GM23338 (cell line): ENCODE measurements around the gene EPX. TPM values are rescaled to one million over a fixed set of nuclear protein-coding genes. Genes with fewer than 3 reads are reported as not detected.

Experiments
- ATAC-seq: fragments of 200-7000 bp; cut with Tn5 transposase; 3 replicates; pipeline ENCODE4 v1.9.1; 2020
- DNase-seq: peaks from one replicate; pipeline ENCODE4 v3.0.0-alpha.2; 2015; ENCODE audit warnings: low spot score
- H2AFZ ChIP-seq: fragments of 200-600 bp; sonication (generic); 2 replicates; pipeline ENCODE4 v1.8.0; 2016; ENCODE audit warnings: antibody characterized with exemption, mild to moderate bottlenecking, moderate library complexity
- H3F3A ChIP-seq: fragments of 200-600 bp; sonication (generic); replicated peaks from 2 replicates; pipeline ENCODE4 v1.8.0; 2017; ENCODE audit warnings: antibody characterized with exemption, mixed run types, low read depth
- H3K27ac ChIP-seq: fragments of 200-600 bp; sonication (generic); 2 replicates; pipeline ENCODE4 v1.6.1; 2016; ENCODE audit warnings: low read depth
- H3K27me3 ChIP-seq: fragments of 200-600 bp; sonication (generic); 2 replicates; pipeline ENCODE4 v1.8.0; 2016; ENCODE audit warnings: mild to moderate bottlenecking, mixed run types, moderate library complexity; ENCODE audit not compliant: insufficient read depth
- H3K36me3 ChIP-seq: fragments of 200-600 bp; sonication (generic); 2 replicates; pipeline ENCODE4 v1.8.0; 2016; ENCODE audit warnings: mild to moderate bottlenecking; ENCODE audit not compliant: insufficient read depth
- H3K4me1 ChIP-seq: fragments of 200-600 bp; sonication (generic); 2 replicates; pipeline ENCODE4 v1.8.0; 2016; ENCODE audit warnings: mild to moderate bottlenecking, moderate library complexity; ENCODE audit not compliant: insufficient read depth
- H3K4me2 ChIP-seq: fragments of 200-600 bp; sonication (generic); 2 replicates; pipeline ENCODE4 v1.7.1; 2017; ENCODE audit warnings: mixed run types
- H3K4me3 ChIP-seq: fragments of 200-600 bp; sonication (generic); 2 replicates; pipeline ENCODE4 v1.6.1; 2016; ENCODE audit warnings: mixed run types
- H3K79me2 ChIP-seq: fragments of 200-600 bp; sonication (generic); replicated peaks from 2 replicates; pipeline ENCODE4 v1.8.0; 2017; ENCODE audit warnings: mild to moderate bottlenecking; ENCODE audit not compliant: insufficient read depth
- H3K9me2 ChIP-seq: fragments of 200-600 bp; sonication (generic); 2 replicates; pipeline ENCODE4 v1.8.0; 2017; ENCODE audit not compliant: insufficient read depth
- H4K20me1 ChIP-seq: fragments of 200-600 bp; sonication (generic); replicated peaks from 2 replicates; pipeline ENCODE4 v1.8.0; 2017; ENCODE audit warnings: mild to moderate bottlenecking; ENCODE audit not compliant: insufficient read depth
- H3K27ac Mint-ChIP-seq: 2 replicates; pipeline ENCODE4 v1.8.0; 2020; ENCODE audit warnings: inconsistent platforms, mild to moderate bottlenecking, moderate library complexity, mixed read lengths
- H3K27me3 Mint-ChIP-seq: 3 replicates; pipeline ENCODE4 v1.8.0; 2022; ENCODE audit warnings: low read depth, mild to moderate bottlenecking, moderate library complexity, mixed read lengths, inconsistent platforms; ENCODE audit not compliant: insufficient read depth, poor library complexity
- H3K36me3 Mint-ChIP-seq: 3 replicates; pipeline ENCODE4 v1.8.0; 2021; ENCODE audit warnings: low read depth, mild to moderate bottlenecking, inconsistent platforms, moderate library complexity, mixed read lengths
- H3K4me1 Mint-ChIP-seq: 3 replicates; pipeline ENCODE4 v1.8.0; 2020; ENCODE audit warnings: mild to moderate bottlenecking, inconsistent platforms, mixed read lengths
- H3K4me3 Mint-ChIP-seq: 3 replicates; pipeline ENCODE4 v1.8.0; 2021; ENCODE audit warnings: moderate library complexity, mild to moderate bottlenecking, inconsistent platforms, mixed read lengths
- H3K9me3 Mint-ChIP-seq: 3 replicates; pipeline ENCODE4 v1.8.0; 2020; ENCODE audit warnings: moderate library complexity, mild to moderate bottlenecking, inconsistent platforms, mixed read lengths
- CREB1 ChIP-seq: fragments of 250-450 bp; sonication (Bioruptor Pico); IDR thresholded peaks from 2 replicates; pipeline ENCODE4 v1.5.0; 2020; ENCODE audit warnings: low read depth, mild to moderate bottlenecking, moderate library complexity
- CTCF ChIP-seq, 2 experiments: fragments of 200-600 bp in 1 of 2; sonication (generic) in 1 of 2; conservative IDR thresholded peaks; 2 replicates each; pipeline versions ENCODE4 v1.5.1 to v1.6.1; 2016 to 2017; ENCODE audit warnings: antibody characterized with exemption in 2 of 2, low read depth in 2 of 2, mild to moderate bottlenecking in 2 of 2, moderate library complexity in 1 of 2
- EZH2 ChIP-seq: fragments of 200-600 bp; sonication (generic); IDR thresholded peaks from one replicate; pipeline ENCODE4 v1.8.0; 2017; ENCODE audit warnings: antibody characterized with exemption, mild to moderate bottlenecking, low read depth; ENCODE audit not compliant: unreplicated experiment
- EZH2phosphoT487 ChIP-seq: fragments of 200-600 bp; sonication (generic); IDR thresholded peaks from one replicate; pipeline ENCODE4 v1.8.1; 2018; ENCODE audit warnings: antibody characterized with exemption; ENCODE audit not compliant: unreplicated experiment
- JUNB ChIP-seq: IDR thresholded peaks from one replicate; pipeline ENCODE4 v1.6.1; 2016; ENCODE audit warnings: antibody characterized with exemption; ENCODE audit not compliant: unreplicated experiment
- NANOG ChIP-seq: IDR thresholded peaks from 2 replicates; pipeline ENCODE4 v1.6.1; 2016; ENCODE audit warnings: antibody characterized with exemption, borderline replicate concordance
- POLR2AphosphoS5 ChIP-seq: IDR thresholded peaks from 2 replicates; pipeline ENCODE4 v1.6.1; 2016; ENCODE audit warnings: antibody characterized with exemption, low read depth
- REST ChIP-seq: IDR thresholded peaks from one replicate; pipeline ENCODE4 v1.6.1; 2018; ENCODE audit warnings: antibody characterized with exemption; ENCODE audit not compliant: unreplicated experiment
- STAT1 ChIP-seq: IDR thresholded peaks from one replicate; pipeline ENCODE4 v1.6.1; 2016; ENCODE audit warnings: antibody characterized with exemption; ENCODE audit not compliant: unreplicated experiment
- ZNF114 ChIP-seq: fragments of 250-450 bp; sonication (Bioruptor Pico); IDR thresholded peaks from 2 replicates; pipeline ENCODE4 v1.5.0; 2020; ENCODE audit warnings: mild to moderate bottlenecking, moderate library complexity
- ZNF331 ChIP-seq: fragments of 250-450 bp; sonication (Bioruptor Pico); IDR thresholded peaks from 2 replicates; pipeline ENCODE4 v1.5.0; 2020; ENCODE audit warnings: low read depth, mild to moderate bottlenecking, moderate library complexity
- ZNF462 ChIP-seq: fragments of 250-450 bp; sonication (Bioruptor Pico); IDR thresholded peaks from 2 replicates; pipeline ENCODE4 v1.5.0; 2020; ENCODE audit warnings: mild to moderate bottlenecking, moderate library complexity
- polyA plus RNA-seq: library from polyadenylated mRNA; unstranded; fragments of >200 nt; fragmentation: Nextera tagmentation; extraction: Ambion mirVana; gene quantifications from 2 replicates; pipeline ENCODE4 v1.2.1, GENCODE V29; 2016
- total RNA-seq: library from RNA; depleted of rRNA; stranded (reverse); fragments of >200 nt; shearing (Covaris generic); gene quantifications from 2 replicates; pipeline ENCODE4 v1.2.3, GENCODE V29; 2014

EPX gene
- total and polyA plus RNA-seq, 2 experiments from 2014 or later, result 0.10 TPM; not detected in 1

- no peak overlapping the region for H2AFZ ChIP-seq
- H3K9me2 ChIP-seq, result no peaks in the 10 kb centered on the region
- H4K20me1 ChIP-seq, result no peaks in the 10 kb centered on the region
- no peaks in the 10 kb centered on the region for H3F3A ChIP-seq
- Mint-ChIP-seq H3K36me3 (no peaks in the 10 kb centered on the region), H3K27ac (no peak overlapping the region), H3K9me3 (no peaks in the 10 kb centered on the region), H3K4me1 (no peaks in the 10 kb centered on the region; the same call in 2 of the 3 replicates), H3K27me3 (peaks cover 19% of the 10 kb centered on the region), H3K4me3 (no peak overlapping the region)
- no peak for DNase-seq
- H3K4me3 ChIP-seq, result no peak overlapping the region
- no peak for ATAC-seq
- H3K4me1 ChIP-seq, result no peaks in the 10 kb centered on the region
- no peak for TF ChIP-seq EZH2
- TF ChIP-seq POLR2AphosphoS5, result no peak
- TF ChIP-seq ZNF331 (CRISPR knock-in tag), result no peak
- no peak for TF ChIP-seq STAT1
- TF ChIP-seq ZNF114 (CRISPR knock-in tag), result no peak
- TF ChIP-seq JUNB, result no peak
- no peak for TF ChIP-seq CREB1 (CRISPR knock-in tag)
- no peak for TF ChIP-seq ZNF462 (CRISPR knock-in tag)
- TF ChIP-seq CTCF (conservative IDR thresholded peaks at IDR 0.05; ENCODE audit: low read depth in 2 of 2), result no peak
- TF ChIP-seq NANOG, result no peak
- TF ChIP-seq EZH2phosphoT487, result no peak
- TF ChIP-seq REST, result no peak
- 0 out of 2 replicates have a peak, but pooled peaks cover 3% of the 10 kb centered on the region for H3K27me3 ChIP-seq
- H3K27ac ChIP-seq, result no peak overlapping the region
- H3K4me2 ChIP-seq, result no peak overlapping the region
- H3K79me2 ChIP-seq, result no peaks in the 10 kb centered on the region
- no peaks in the 10 kb centered on the region for H3K36me3 ChIP-seq
These were observed 4.1 kb downstream of the EPX start for GRCh38 chr17:58196610-58197009.
